H54 (cell line): Measurements from ENCODE around the gene PI16.
A peak's percentile ranks its signal among the peaks of the same experiment; 100 is the strongest.
"Not testable (repeated sequence)": the region's sequence is repeated elsewhere in the genome, so short reads cannot be mapped to it uniquely, and the experiment has no call there.

Source experiments
- DNase-seq: peaks from one replicate; pipeline ENCODE4 v3.0.0; 2011; ENCODE audit warnings: low spot score, mixed read lengths; ENCODE audit not compliant: insufficient read length
- FAIRE-seq: peaks from 3 replicates; lab custom pipeline; 2011; peaks lifted over from hg19 to GRCh38; lab: Jason Lieb, UNC
- POLR2A ChIP-seq: IDR thresholded peaks from 2 replicates; pipeline ENCODE4 v1.6.1; 2011; ENCODE audit warnings: low read depth, mild to moderate bottlenecking, low read length

Gene PI16

GRCh38 chr6:36938536-36938935, 16.0 kb upstream of the PI16 start:
- peak; percentile 98 for DNase-seq
- TF ChIP-seq POLR2A = no peak
- peak; percentile 86 for FAIRE-seq

GRCh38 chr6:36939005-36939404, 15.5 kb upstream of the PI16 start:
- not testable (repeated sequence) for DNase-seq, FAIRE-seq

GRCh38 chr6:36940027-36940426, 14.5 kb upstream of the PI16 start:
- no peak for TF ChIP-seq POLR2A
- DNase-seq (no peak), FAIRE-seq (no peak)

- not testable (repeated sequence) for DNase-seq, FAIRE-seq
Observed at GRCh38 chr6:36941561-36941960, 13.0 kb upstream of the PI16 start.

GRCh38 chr6:36942329-36942728, 12.2 kb upstream of the PI16 start:
- not testable (repeated sequence) for DNase-seq

GRCh38 chr6:36944650-36945049, 9.9 kb upstream of the PI16 start:
- no peak for FAIRE-seq
- DNase-seq = no peak
- no peak for TF ChIP-seq POLR2A

More at GRCh38 chr6:36942329-36942728, 12.2 kb upstream of the PI16 start:
- FAIRE-seq = not testable (repeated sequence)

- FAIRE-seq (no peak), DNase-seq (no peak)
- no peak for TF ChIP-seq POLR2A
Observed at GRCh38 chr6:36945301-36945700, 9.2 kb upstream of the PI16 start.

GRCh38 chr6:36946526-36946925, 8.0 kb upstream of the PI16 start:
- no peak for TF ChIP-seq POLR2A
- DNase-seq (no peak), FAIRE-seq (no peak)

GRCh38 chr6:36947570-36948351, 6.8 kb upstream of the PI16 start:
- peak; percentile 20 for FAIRE-seq
- TF ChIP-seq POLR2A = no peak
- DNase-seq = no peak

GRCh38 chr6:36949076-36949475, 5.5 kb upstream of the PI16 start:
- DNase-seq = not testable (repeated sequence)

GRCh38 chr6:36949636-36950035, 4.9 kb upstream of the PI16 start:
- DNase-seq (no peak), FAIRE-seq (peak; percentile 79)

More at GRCh38 chr6:36949076-36949475, 5.5 kb upstream of the PI16 start:
- not testable (repeated sequence) for FAIRE-seq

GRCh38 chr6:36953931-36954261, 642 bp upstream of the PI16 start:
- no peak for FAIRE-seq
- DNase-seq = no peak
- TF ChIP-seq POLR2A = no peak

More at GRCh38 chr6:36949636-36950035, 4.9 kb upstream of the PI16 start:
- no peak for TF ChIP-seq POLR2A

GRCh38 chr6:36955136-36955535, 598 bp downstream of the PI16 start:
- TF ChIP-seq POLR2A = no peak
- DNase-seq (no peak), FAIRE-seq (no peak)

GRCh38 chr6:36955671-36956445, 1.3 kb downstream of the PI16 start:
- peak; percentile 68 for DNase-seq
- FAIRE-seq = peak; percentile 36
- TF ChIP-seq POLR2A = no peak

- DNase-seq (no peak), FAIRE-seq (no peak)
- TF ChIP-seq POLR2A = no peak
Observed at GRCh38 chr6:36956446-36956820, 1.9 kb downstream of the PI16 start.
